Esophagus (tissue), 2 donors: Measurements from ENCODE around the gene BUB1. TPM values are rescaled to one million over a fixed set of nuclear protein-coding genes. Genes with fewer than 3 reads are reported as not detected.

ENCODE experiments used
- H3K27ac ChIP-seq, 2 donors: one replicate each; pipeline ENCODE4 v1.5.1; 2013; ENCODE audit warnings: low read depth in 2 of 2, mild to moderate bottlenecking in 2 of 2, inconsistent platforms in 1 of 2, low read length in 1 of 2, moderate library complexity in 1 of 2
- H3K27me3 ChIP-seq, 2 donors: one replicate each; pipeline ENCODE4 v1.6.1; 2013; ENCODE audit warnings: low read length in 2 of 2, control low read depth in 1 of 2, mild to moderate bottlenecking in 1 of 2; ENCODE audit not compliant: insufficient read depth in 2 of 2, control insufficient read depth in 1 of 2
- H3K36me3 ChIP-seq, 2 donors: one replicate each; pipeline ENCODE4 v1.6.1; 2013; ENCODE audit warnings: low read length in 1 of 2; ENCODE audit not compliant: control insufficient read depth in 2 of 2, insufficient read depth in 2 of 2
- H3K4me1 ChIP-seq, 2 donors: one replicate each; pipeline ENCODE4 v1.6.1; 2013; ENCODE audit warnings: low read length in 1 of 2; ENCODE audit not compliant: control insufficient read depth in 2 of 2, insufficient read depth in 2 of 2
- H3K4me3 ChIP-seq, 2 donors: one replicate each; pipeline ENCODE4 v1.5.1; 2013; ENCODE audit warnings: low read length in 2 of 2, mild to moderate bottlenecking in 2 of 2, low read depth in 1 of 2, moderate library complexity in 1 of 2
- H3K9me3 ChIP-seq, 2 donors: one replicate each; pipeline ENCODE4 v1.6.1; 2013; ENCODE audit warnings: mild to moderate bottlenecking in 2 of 2, low read depth in 1 of 2, low read length in 1 of 2, moderate library complexity in 1 of 2; ENCODE audit not compliant: control insufficient read depth in 2 of 2, insufficient read depth in 1 of 2
- WGBS, 2 donors: extraction: QIAGEN DNeasy Blood & Tissue Kit; methylation state at CpG; one replicate each; pipeline ENCODE4 v1.1.7; 2013; 5-methylcytosine and 5-hydroxymethylcytosine counted together
- polyA plus RNA-seq, 2 donors: library from polyadenylated mRNA; stranded (reverse); fragments of 200-250 nt; gene quantifications; one replicate each; pipeline ENCODE4 v1.2.3, GENCODE V29; 2013
- donor health status: healthy with polysubstance abuse.
- donor health status: Bipolar disorder and iron deficiency.

BUB1 gene
- polyA plus RNA-seq, 2 donors = 2.3 to 5.3 TPM

- Histone ChIP-seq H3K9me3 (no peaks in the 10 kb centered on the region), H3K4me3 (no peak overlapping the region), H3K36me3 (peaks cover 0 to 3% of the 10 kb centered on the region in 2 donors), H3K27ac (no peak overlapping the region), H3K27me3 (no peaks in the 10 kb centered on the region), H3K4me1 (no peaks in the 10 kb centered on the region)
- 87 to 93% methylated on average over 2 of the region's 2 CpGs for WGBS, 2 donors
Observed at GRCh38 chr2:110664135-110664534, 13.7 kb downstream of the BUB1 start.

GRCh38 chr2:110662560-110662959 is 15.3 kb downstream of the BUB1 start:
- H3K27ac ChIP-seq = no peak overlapping the region
- 94 to 99% methylated on average over 2 of the region's 2 CpGs for WGBS, 2 donors
- H3K27me3 ChIP-seq = no peaks in the 10 kb centered on the region
- H3K4me1 ChIP-seq = no peaks in the 10 kb centered on the region
- no peaks in the 10 kb centered on the region for H3K9me3 ChIP-seq
- no peak overlapping the region for H3K4me3 ChIP-seq
- H3K36me3 ChIP-seq = peaks cover 0 to 3% of the 10 kb centered on the region in 2 donors

GRCh38 chr2:110660558-110660957 is 17.3 kb downstream of the BUB1 start:
- Histone ChIP-seq H3K27ac (no peak overlapping the region), H3K9me3 (no peaks in the 10 kb centered on the region), H3K36me3 (peaks cover 0 to 3% of the 10 kb centered on the region in 2 donors), H3K27me3 (no peaks in the 10 kb centered on the region), H3K4me3 (no peak overlapping the region), H3K4me1 (no peaks in the 10 kb centered on the region)
- 93 to 96% methylated on average over 3 of the region's 3 CpGs for WGBS, 2 donors

GRCh38 chr2:110659248-110659647 is 18.6 kb downstream of the BUB1 start:
- H3K27ac ChIP-seq = no peak overlapping the region
- no peak overlapping the region for H3K4me3 ChIP-seq
- H3K4me1 ChIP-seq = no peaks in the 10 kb centered on the region
- 94 to 97% methylated on average over 2 of the region's 2 CpGs for WGBS, 2 donors
- H3K27me3 ChIP-seq = no peaks in the 10 kb centered on the region
- peaks cover 0 to 3% of the 10 kb centered on the region in 2 donors for H3K36me3 ChIP-seq
- H3K9me3 ChIP-seq = no peaks in the 10 kb centered on the region

GRCh38 chr2:110657724-110658305 is 20.0 kb downstream of the BUB1 start:
- Histone ChIP-seq H3K27ac (no peak overlapping the region), H3K4me3 (no peak overlapping the region), H3K4me1 (no peaks in the 10 kb centered on the region), H3K36me3 (peaks cover 0 to 3% of the 10 kb centered on the region in 2 donors), H3K27me3 (no peaks in the 10 kb centered on the region), H3K9me3 (no peaks in the 10 kb centered on the region)
- whole genome bisulfite sequencing, 2 donors = 74 to 87% methylated on average over 3 of the region's 3 CpGs

GRCh38 chr2:110655701-110656100 is 22.2 kb downstream of the BUB1 start:
- WGBS, 2 donors = 85 to 92% methylated on average over 2 of the region's 2 CpGs
- no peaks in the 10 kb centered on the region for H3K9me3 ChIP-seq
- H3K36me3 ChIP-seq = no peaks in the 10 kb centered on the region
- H3K27ac ChIP-seq = no peak overlapping the region
- H3K4me1 ChIP-seq = no peaks in the 10 kb centered on the region
- H3K27me3 ChIP-seq = no peaks in the 10 kb centered on the region
- H3K4me3 ChIP-seq = no peak overlapping the region

GRCh38 chr2:110653861-110654260 is 24.0 kb downstream of the BUB1 start:
- no peak overlapping the region for H3K27ac ChIP-seq
- no peak overlapping the region for H3K4me3 ChIP-seq
- no peaks in the 10 kb centered on the region for H3K27me3 ChIP-seq
- no peaks in the 10 kb centered on the region for H3K4me1 ChIP-seq
- H3K9me3 ChIP-seq = no peaks in the 10 kb centered on the region
- H3K36me3 ChIP-seq = no peaks in the 10 kb centered on the region
- 96 to 98% methylated on average over 3 of the region's 3 CpGs for WGBS, 2 donors

GRCh38 chr2:110650346-110650745 is 27.5 kb downstream of the BUB1 start:
- H3K4me3 ChIP-seq = no peak overlapping the region
- 97 to 99% methylated on average over 4 of the region's 4 CpGs for WGBS, 2 donors
- no peaks in the 10 kb centered on the region for H3K4me1 ChIP-seq
- H3K27me3 ChIP-seq = no peaks in the 10 kb centered on the region
- H3K27ac ChIP-seq = no peak overlapping the region
- H3K9me3 ChIP-seq = no peaks in the 10 kb centered on the region
- H3K36me3 ChIP-seq = no peaks in the 10 kb centered on the region

GRCh38 chr2:110647777-110648176 is 30.1 kb downstream of the BUB1 start:
- H3K36me3 ChIP-seq = no peaks in the 10 kb centered on the region
- H3K27ac ChIP-seq = no peak overlapping the region
- no peaks in the 10 kb centered on the region for H3K4me1 ChIP-seq
- H3K9me3 ChIP-seq = no peaks in the 10 kb centered on the region
- 95 to 99% methylated on average over 3 of the region's 3 CpGs for WGBS, 2 donors
- no peaks in the 10 kb centered on the region for H3K27me3 ChIP-seq
- no peak overlapping the region for H3K4me3 ChIP-seq

- no peaks in the 10 kb centered on the region for H3K36me3 ChIP-seq
- H3K4me1 ChIP-seq = no peaks in the 10 kb centered on the region
- no peaks in the 10 kb centered on the region for H3K9me3 ChIP-seq
- no peak overlapping the region for H3K27ac ChIP-seq
- WGBS, 2 donors = 58 to 84% methylated on average over 2 of the region's 2 CpGs
- H3K4me3 ChIP-seq = no peak overlapping the region
- H3K27me3 ChIP-seq = no peaks in the 10 kb centered on the region
Observed at GRCh38 chr2:110645616-110646015, 32.2 kb downstream of the BUB1 start.
